Progenitor cell of endocrine pancreas (in vitro differentiated cells): Measurements from ENCODE around the gene MMS19. TPM values are rescaled to one million over a fixed set of nuclear protein-coding genes. Genes with fewer than 3 reads are reported as not detected.

Source experiments
- DNase-seq: peaks from one replicate; pipeline ENCODE4 v3.0.0; 2021; ENCODE audit warnings: low spot score; ENCODE audit not compliant: unreplicated experiment
- H3K27ac Mint-ChIP-seq: 2 replicates; pipeline ENCODE4 v1.8.0; 2021; ENCODE audit warnings: mild to moderate bottlenecking, moderate library complexity, mixed read lengths
- H3K27me3 Mint-ChIP-seq: 2 replicates; pipeline ENCODE4 v1.8.0; 2021; ENCODE audit warnings: mixed read lengths
- H3K36me3 Mint-ChIP-seq: 2 replicates; pipeline ENCODE4 v1.8.0; 2022; ENCODE audit warnings: mixed read lengths; ENCODE audit not compliant: insufficient read depth
- H3K4me1 Mint-ChIP-seq: 2 replicates; pipeline ENCODE4 v1.8.0; 2021; ENCODE audit warnings: low read depth, mixed read lengths
- H3K4me3 Mint-ChIP-seq: 2 replicates; pipeline ENCODE4 v1.8.0; 2021; ENCODE audit warnings: low read depth, mild to moderate bottlenecking, moderate library complexity, mixed read lengths
- H3K9me3 Mint-ChIP-seq: 2 replicates; pipeline ENCODE4 v1.8.0; 2021; ENCODE audit warnings: low read depth, mixed read lengths
- CTCF ChIP-seq: fragments of 200-600 bp; sonication (generic); IDR thresholded peaks from one replicate; pipeline ENCODE4 v1.5.0; 2021; ENCODE audit warnings: antibody characterized with exemption, mild to moderate bottlenecking; ENCODE audit not compliant: unreplicated experiment
- total RNA-seq: library from RNA; stranded (reverse); gene quantifications from 2 replicates; pipeline ENCODE4 v1.2.1, GENCODE V29; 2021

Gene MMS19
- total RNA-seq, 1 donor from 2014 or later: 82.1 TPM

DNA sequence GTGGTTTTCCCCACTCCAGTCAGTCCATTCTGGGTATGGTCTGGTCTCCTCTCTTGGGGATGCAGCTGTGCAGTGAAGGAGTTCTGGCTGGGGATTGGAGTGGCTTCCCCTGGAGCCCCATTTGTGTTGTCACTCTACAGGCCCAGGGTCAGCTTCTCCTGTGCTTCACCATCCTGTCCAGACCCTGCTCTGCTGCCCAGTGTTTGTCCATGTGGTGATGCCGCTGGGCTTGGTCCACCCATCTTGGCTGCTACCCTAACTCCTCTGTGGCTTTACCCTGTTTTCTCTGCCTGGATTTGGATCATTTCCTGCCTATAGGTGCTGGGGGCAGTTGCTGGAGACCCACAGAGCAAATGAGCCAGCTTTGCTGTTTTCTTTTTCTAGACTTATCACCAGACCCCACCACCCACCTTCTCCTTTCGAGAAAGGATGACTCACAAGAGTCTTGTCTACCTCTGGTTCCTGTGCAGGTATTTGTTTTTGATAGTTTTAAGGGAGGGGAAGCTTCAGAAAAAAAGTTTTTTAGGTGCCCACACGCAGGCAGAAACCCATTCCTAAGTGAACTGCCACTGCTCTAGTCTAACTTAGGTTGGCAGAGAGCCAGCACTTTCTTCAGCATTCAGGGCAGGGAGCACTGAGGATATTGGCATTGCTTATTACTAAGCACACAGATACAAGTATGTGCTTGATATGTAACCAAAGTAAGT lies 43.7 kb downstream of the MMS19 start:
- Mint-ChIP-seq H3K9me3 (no peaks in the 10 kb centered on the region), H3K27ac (no peak overlapping the region), H3K27me3 (no peaks in the 10 kb centered on the region), H3K4me1 (peaks cover 6% of the 10 kb centered on the region), H3K4me3 (no peak overlapping the region), H3K36me3 (peaks cover 20% of the 10 kb centered on the region)
- no peak for DNase-seq
- no peak for TF ChIP-seq CTCF

- Mint-ChIP-seq H3K27me3 (no peaks in the 10 kb centered on the region), H3K4me3 (no peak overlapping the region), H3K9me3 (no peaks in the 10 kb centered on the region), H3K27ac (no peak overlapping the region), H3K36me3 (peaks cover 12% of the 10 kb centered on the region), H3K4me1 (peaks cover 16% of the 10 kb centered on the region)
- DNase-seq: no peak
- no peak for TF ChIP-seq CTCF
Measured at GRCh38 chr10:97452352-97452751, 45.9 kb downstream of the MMS19 start.

GRCh38 chr10:97451605-97452004 lies 46.6 kb downstream of the MMS19 start:
- H3K27me3 Mint-ChIP-seq: no peaks in the 10 kb centered on the region
- no peak for DNase-seq
- TF ChIP-seq CTCF: no peak
- H3K9me3 Mint-ChIP-seq: no peaks in the 10 kb centered on the region
- H3K4me3 Mint-ChIP-seq: no peak overlapping the region
- H3K4me1 Mint-ChIP-seq: peaks cover 23% of the 10 kb centered on the region
- H3K36me3 Mint-ChIP-seq: peaks cover 8% of the 10 kb centered on the region
- H3K27ac Mint-ChIP-seq: no peak overlapping the region

DNA sequence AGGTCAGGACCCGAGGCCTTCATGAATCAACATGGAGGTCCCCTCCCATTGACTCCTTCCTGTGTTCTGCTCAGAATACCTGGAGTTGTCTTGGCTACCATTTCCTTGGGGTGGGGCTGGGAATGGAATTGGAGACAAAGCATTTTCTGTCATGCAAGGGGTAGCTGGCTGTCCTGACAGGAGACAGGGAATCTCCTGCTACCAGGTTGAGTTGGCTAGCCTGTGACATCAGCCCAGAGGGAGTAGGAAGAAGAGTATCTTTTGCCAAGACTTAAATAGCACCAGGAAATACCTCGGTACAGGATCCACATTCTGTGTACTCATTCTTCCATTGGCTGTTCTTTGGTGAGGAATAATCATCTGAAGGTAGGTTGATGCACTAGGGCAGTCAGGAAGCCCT lies 47.4 kb downstream of the MMS19 start:
- DNase-seq: no peak
- Mint-ChIP-seq H3K4me3 (no peak overlapping the region), H3K9me3 (no peaks in the 10 kb centered on the region), H3K4me1 (peaks cover 28% of the 10 kb centered on the region), H3K36me3 (peaks cover 8% of the 10 kb centered on the region), H3K27ac (no peak overlapping the region), H3K27me3 (no peaks in the 10 kb centered on the region)
- TF ChIP-seq CTCF: no peak

- Mint-ChIP-seq H3K27ac (peak within 1 kb of the TSS; percentile 94), H3K4me1 (peaks cover 35% of the 10 kb centered on the region), H3K36me3 (peaks cover 10% of the 10 kb centered on the region), H3K4me3 (peak within 1 kb of the TSS; percentile 99), H3K9me3 (no peaks in the 10 kb centered on the region), H3K27me3 (no peaks in the 10 kb centered on the region)
- no peak for TF ChIP-seq CTCF
- peak; percentile 76 for DNase-seq
Measured at GRCh38 chr10:97445722-97446639, 52.2 kb downstream of the MMS19 start, which contains the start of the genes EXOSC1 and ZDHHC16. Gene EXOSC1, minus strand, starts transcription at chr10:97446006. Its CDS starts 21 bp downstream, at chr10:97445985. Gene ZDHHC16, plus strand, starts transcription at chr10:97446175. Its CDS starts 5,501 bp downstream, at chr10:97451676.
